Measurements from ENCODE around the gene PREX1.
"Not testable (repeated sequence)": the region's sequence is repeated elsewhere in the genome, so short reads cannot be mapped to it uniquely, and the experiment has no call there.

Gene PREX1

DNA sequence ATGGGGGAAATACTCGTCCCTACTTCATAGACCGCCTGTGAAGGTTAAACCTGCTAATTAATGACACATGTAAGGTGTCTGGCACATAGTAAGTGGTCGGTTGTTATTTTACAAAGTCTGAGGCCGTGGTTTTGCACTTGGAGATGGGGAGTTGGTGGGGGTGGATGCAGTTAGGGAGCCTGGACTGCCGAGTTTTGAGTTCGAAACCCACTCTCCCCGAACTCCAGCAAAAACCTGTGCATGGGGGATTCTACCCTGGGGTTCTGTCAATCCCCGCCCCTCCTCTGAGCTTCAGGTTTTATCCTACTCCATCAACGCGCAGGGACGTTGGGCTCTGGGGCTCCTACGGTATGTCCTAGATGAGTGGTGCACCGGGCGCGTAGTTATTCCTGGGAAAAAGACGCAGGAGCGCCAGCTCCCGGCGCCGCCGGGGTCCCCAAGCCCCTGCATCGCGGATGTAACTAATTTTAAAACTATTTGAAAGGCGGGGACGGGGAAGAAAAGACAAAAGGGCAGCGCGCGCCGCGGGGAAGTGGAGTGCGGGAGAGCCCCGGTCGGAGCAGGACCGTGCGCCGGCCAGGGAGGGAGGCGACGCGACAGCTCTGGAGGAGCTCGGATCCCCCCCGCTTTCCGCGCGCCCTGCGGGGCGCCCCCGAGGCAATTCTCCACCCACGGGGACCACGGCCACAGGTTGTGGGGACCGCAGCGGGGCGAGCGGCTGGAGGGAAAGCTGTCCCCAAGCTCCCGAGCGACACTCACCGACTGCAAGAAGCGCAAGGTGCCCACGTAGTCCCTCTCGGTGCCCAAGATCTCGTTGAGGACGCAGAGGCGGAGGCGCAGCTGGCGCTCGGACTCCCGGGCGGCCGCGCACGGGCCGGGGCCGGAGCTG is 672 bp downstream of the PREX1 start:
- in situ Hi-C loops (cut with MboI; ENCODE audit: low sequenced_read_pairs): no loop called here

DNA sequence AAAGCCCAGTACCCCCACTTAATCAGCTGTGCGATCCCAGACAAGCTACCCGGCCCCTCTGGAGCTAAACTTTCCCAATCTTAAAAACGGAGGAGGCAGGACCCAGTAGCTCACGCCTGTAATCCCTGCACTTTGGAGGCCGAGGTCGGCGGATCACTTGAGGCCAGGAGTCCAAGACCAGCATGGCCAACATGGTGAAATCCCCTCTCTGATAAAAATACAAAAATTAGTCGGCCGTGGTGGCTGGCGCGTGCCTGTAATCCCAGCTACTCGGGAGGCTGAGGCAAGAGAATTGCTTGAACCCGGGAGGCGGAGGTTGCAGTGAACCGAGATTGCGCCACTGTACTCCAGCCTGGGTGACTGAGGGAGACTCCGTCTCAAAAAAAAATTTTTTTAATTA is 1.3 kb downstream of the PREX1 start:
- in situ Hi-C loops (cut with MboI; ENCODE audit: low sequenced_read_pairs): not testable (repeated sequence)

DNA sequence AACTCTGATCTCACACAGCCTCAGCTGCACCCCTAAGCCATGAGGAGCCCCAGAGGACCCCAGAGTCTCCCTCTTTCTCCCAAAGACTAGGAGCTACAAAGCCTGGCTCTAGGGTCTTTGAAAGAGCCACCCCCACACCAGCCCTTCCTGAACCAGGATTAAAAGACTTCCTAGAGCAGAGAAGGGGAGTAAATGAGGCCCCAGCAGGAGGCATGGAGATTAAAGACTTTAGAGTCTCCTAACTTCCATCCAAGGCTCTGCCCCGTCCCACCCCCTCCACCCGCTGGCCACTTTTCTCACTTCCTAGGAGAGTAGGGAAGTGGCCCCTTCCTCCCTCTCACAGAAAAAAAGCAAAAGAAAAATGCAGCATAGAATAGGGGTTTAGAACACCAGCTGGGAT is 1.7 kb downstream of the PREX1 start:
- in situ Hi-C loops (cut with MboI; ENCODE audit: low sequenced_read_pairs): no loop called here

- in situ Hi-C loops (cut with MboI; ENCODE audit: low sequenced_read_pairs): no loop called here
Measured at GRCh38 chr20:48825566-48825920, 2.3 kb downstream of the PREX1 start.

GRCh38 chr20:48824830-48825565 is 2.8 kb downstream of the PREX1 start:
- in situ Hi-C loops (cut with MboI; ENCODE audit: low sequenced_read_pairs): no loop called here

GRCh38 chr20:48823960-48824498 is 3.8 kb downstream of the PREX1 start:
- in situ Hi-C loops (cut with MboI; ENCODE audit: low sequenced_read_pairs): no loop called here

GRCh38 chr20:48823476-48823875 is 4.3 kb downstream of the PREX1 start:
- in situ Hi-C loops (cut with MboI; ENCODE audit: low sequenced_read_pairs): no loop called here

DNA sequence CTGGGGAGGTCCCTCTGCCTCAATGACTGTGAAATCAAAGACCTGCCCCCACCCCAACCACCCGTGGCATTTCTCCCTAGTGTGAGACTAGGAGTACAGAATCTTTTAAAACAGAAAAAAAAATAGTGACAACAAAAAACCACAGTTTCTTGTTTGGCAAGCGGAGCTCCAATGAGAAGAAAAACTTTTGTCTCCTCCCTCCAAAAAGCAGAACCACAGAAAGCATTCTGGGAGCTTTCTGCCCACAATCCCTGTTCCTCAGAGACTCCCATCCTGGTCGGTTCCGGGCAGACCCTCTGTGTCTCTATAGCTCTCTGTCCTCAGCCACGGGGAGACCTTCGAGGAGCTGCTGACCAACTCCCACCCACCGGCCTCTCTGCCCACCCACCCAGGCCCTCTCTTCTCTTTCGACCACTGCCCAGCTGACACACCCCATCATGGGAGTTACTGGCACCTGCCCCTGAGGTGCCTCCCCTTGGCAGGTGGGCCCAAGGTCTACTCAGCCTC is 4.9 kb downstream of the PREX1 start:
- in situ Hi-C loops (cut with MboI; ENCODE audit: low sequenced_read_pairs): no loop called here

DNA sequence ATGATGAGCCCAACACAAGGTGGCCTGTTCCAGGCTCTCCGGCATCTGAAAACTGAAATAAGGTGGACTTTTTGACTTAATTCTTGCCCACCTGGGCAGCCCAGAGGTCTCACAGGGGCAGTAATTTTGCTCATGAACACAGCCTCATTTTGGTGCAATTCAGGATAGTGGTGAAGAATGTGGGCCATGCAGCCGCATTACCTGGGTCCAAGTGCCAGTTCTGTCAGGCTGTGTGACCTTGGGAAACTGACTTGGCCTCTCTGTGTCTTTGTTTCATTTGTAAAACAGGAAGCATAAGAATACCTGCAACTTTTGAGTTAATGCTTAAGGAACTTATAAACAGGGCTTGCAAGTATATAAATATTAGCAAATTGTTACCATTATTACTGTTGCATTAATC is 5.6 kb downstream of the PREX1 start:
- in situ Hi-C loops (cut with MboI; ENCODE audit: low sequenced_read_pairs): no loop called here

GRCh38 chr20:48821261-48821920 is 6.4 kb downstream of the PREX1 start:
- in situ Hi-C loops (cut with MboI; ENCODE audit: low sequenced_read_pairs): no loop called here

DNA sequence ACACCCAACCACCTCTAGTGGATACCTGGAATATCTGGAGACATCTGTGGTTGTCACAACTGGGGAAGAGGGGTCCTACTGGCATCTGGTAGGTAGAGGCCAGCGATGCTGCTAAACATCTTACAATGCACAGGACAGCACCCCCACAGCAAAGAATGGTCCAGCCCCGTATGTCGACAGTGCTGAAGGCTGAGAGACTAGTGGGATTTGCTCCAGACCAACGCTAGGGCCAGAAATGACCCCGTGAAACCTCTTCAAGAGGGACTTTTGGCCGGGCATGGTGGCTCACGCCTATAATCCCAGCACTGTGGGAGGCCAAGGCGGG is 7.2 kb downstream of the PREX1 start:
- in situ Hi-C loops (cut with MboI; ENCODE audit: low sequenced_read_pairs): no loop called here

DNA sequence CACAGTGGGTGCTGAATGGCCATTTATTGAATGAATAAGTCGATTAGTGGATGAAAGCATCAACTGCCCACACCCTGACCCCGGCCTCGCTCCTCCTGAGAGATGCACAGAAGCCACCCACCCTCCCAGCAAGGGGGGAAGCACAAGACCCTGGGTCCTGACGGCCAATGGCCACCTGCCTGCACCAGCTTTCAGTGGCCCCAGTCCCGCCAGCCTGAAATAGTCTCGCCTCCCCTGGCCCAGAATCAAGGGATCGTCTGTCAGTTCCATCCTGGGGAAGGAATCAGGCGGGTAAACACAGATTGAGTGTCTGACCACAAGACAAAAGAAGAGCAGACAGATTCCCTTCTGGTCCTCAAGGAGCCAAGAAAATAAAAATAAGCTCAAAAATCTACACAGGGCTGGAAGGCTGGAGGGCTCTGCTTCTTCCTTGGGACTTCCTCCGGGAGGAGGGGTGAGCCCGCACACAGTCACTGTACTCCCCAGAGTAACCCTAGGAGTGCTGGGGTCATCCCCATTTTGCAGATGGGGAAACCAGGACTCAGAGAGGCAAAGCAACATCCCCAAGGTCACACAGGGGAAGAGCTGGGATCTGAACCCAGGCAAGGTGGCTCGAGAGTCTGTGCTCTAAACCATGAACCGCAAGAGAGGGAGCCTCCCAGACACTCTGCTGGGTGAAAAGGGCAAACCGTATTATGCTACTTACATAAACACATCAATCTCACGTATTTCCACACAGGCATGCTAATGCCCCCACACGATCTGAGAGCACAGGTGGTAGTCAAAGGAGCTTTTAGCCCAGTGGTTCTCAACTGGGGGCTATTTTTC is 7.8 kb downstream of the PREX1 start:
- in situ Hi-C loops (cut with MboI; ENCODE audit: low sequenced_read_pairs): no loop called here

DNA sequence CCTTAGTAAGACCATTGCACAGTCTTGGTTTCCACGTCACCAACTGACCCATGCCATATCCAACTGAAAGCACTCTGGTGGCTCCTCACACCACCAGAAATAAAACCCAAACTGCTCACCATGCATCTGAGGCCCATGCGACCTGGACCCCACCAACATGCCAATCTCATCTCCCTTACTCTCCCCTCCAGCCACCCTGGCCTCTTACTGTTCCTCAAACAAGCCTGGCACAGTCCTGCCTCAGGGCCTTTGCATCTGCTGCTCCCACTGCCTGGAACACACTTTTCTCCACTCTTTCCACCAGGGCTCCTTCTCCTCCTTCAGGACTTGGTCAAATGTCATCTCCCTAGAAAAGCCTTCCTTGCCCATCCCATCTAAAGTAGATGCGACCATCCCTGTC is 8.7 kb downstream of the PREX1 start:
- in situ Hi-C loops (cut with MboI; ENCODE audit: low sequenced_read_pairs): no loop called here

- in situ Hi-C loops (cut with MboI; ENCODE audit: low sequenced_read_pairs): no loop called here
Measured at GRCh38 chr20:48818481-48818987, 9.3 kb downstream of the PREX1 start.

GRCh38 chr20:48818031-48818370 is 9.8 kb downstream of the PREX1 start:
- in situ Hi-C loops (cut with MboI; ENCODE audit: low sequenced_read_pairs): no loop called here

- in situ Hi-C loops (cut with MboI; ENCODE audit: low sequenced_read_pairs): no loop called here
Measured at GRCh38 chr20:48817367-48818030, 10.3 kb downstream of the PREX1 start.

- in situ Hi-C loops (cut with MboI; ENCODE audit: low sequenced_read_pairs): no loop called here
Measured at GRCh38 chr20:48816282-48817205, 11.3 kb downstream of the PREX1 start.

DNA sequence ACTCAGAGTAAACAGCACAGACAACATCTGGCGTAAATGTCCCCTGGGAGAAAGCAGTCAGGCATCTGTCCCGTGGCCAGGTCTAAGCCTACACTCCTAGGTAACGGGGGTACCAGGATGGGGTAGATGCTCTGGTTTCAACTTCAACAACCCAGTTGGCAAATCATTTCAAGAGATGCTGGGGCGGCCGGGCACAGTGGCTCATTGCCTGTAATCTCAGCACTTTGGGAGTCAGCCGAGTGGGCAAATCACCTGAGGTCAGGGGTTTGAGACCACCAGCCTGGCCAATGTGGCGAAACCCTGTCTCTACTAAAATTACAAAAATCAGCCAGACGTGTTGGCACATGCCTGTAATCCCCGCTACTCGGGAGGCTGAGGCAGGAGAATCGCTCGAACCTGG is 12.3 kb downstream of the PREX1 start:
- in situ Hi-C loops (cut with MboI; ENCODE audit: low sequenced_read_pairs): no loop called here

- in situ Hi-C loops (cut with MboI; ENCODE audit: low sequenced_read_pairs): no loop called here
Measured at GRCh38 chr20:48814633-48815032, 13.2 kb downstream of the PREX1 start.
